Stimulated activated CD4-positive, alpha-beta T cell treated with anti-CD3 and anti-CD28 coated beads, Interleukin-12 subunit alpha, Interleukin-12 subunit beta, amount 100 ng/mL, for 24 hours (primary cell): Measurements from ENCODE around the gene PLPP7.
"Not testable (repeated sequence)": the region's sequence is repeated elsewhere in the genome, so short reads cannot be mapped to it uniquely, and the experiment has no call there.

Experiments used
- DNase-seq, 2 experiments: peaks; one replicate each; pipeline ENCODE4 v3.0.0-alpha.2; 2020; ENCODE audit warnings: low read depth in 2 of 2

The PLPP7 gene

GRCh38 chr9:131266266-131267229, 23.0 kb upstream of the PLPP7 start:
- no peak for DNase-seq

GRCh38 chr9:131270171-131271015, 19.1 kb upstream of the PLPP7 start:
- no peak for DNase-seq

DNA sequence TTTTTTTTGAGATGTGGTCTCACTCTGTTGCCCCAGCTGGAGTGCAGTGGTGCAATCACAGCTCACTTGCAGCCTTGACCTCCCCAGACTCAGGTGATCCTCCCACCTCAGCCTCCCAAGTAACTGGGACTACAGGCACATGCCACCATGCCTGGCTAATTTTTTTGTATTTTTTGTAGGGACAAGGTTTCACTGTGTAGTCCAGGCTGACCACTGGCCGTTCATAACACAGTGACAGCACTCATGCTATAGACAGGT, 18.6 kb upstream of the PLPP7 start:
- not testable (repeated sequence) for DNase-seq

DNA sequence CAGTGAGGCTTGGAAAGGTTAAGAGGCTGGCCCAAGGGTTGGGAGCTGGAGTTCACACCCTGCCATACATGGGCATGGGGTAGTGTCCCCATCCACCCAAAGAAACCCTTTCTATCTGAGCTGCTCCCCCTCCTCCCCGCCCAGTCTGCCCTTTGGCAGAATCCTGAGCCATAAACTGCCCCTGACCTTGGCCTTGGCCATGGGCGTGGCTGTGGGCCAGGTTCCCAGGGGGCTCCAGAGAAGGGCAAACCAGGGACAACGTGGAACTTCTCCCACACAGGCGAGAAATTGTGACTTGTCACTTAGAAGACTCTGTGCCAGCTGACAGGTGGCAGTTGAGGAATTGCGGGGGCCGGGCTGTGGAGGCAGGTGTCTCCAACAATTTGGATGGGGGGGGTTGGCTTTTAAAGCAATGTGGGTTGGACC, 18.0 kb upstream of the PLPP7 start:
- no peak for DNase-seq

DNA sequence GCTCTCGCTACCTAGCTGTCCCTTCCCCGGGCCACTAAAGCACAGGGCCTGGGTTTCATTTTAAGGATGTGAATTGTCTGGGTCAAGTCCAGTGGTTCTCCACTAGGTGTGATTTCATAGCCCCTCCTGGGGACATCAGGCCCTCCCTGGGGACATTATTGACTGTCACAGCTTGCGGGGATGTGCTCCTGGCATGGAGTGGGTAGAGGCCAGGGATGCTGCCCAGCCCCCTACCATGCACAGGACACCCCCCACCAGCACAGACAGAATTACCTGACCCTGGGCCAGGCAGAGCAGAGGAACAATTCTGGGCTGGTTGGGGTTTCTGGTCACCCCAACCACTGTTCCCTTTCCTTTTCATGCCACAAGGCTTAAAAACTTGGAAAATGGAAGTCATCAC, 17.3 kb upstream of the PLPP7 start:
- DNase-seq = no peak

GRCh38 chr9:131273146-131273855, 16.2 kb upstream of the PLPP7 start:
- no peak for DNase-seq

GRCh38 chr9:131273856-131274673, 15.5 kb upstream of the PLPP7 start:
- DNase-seq = no peak

- DNase-seq = no peak
These were observed 14.7 kb upstream of the PLPP7 start for GRCh38 chr9:131274674-131275331.

GRCh38 chr9:131275332-131276093, 14.0 kb upstream of the PLPP7 start:
- DNase-seq = no peak

GRCh38 chr9:131276094-131276888, 13.2 kb upstream of the PLPP7 start, which contains the start of gene FAM78A:
TSS of gene FAM78A (minus strand) at chr9:131276510. CDS start at chr9:131276179, 331 bp downstream.
- DNase-seq = no peak

GRCh38 chr9:131276891-131277286, 12.6 kb upstream of the PLPP7 start:
- no peak for DNase-seq

- DNase-seq = no peak
These were observed 12.1 kb upstream of the PLPP7 start for GRCh38 chr9:131277287-131277909.

DNA sequence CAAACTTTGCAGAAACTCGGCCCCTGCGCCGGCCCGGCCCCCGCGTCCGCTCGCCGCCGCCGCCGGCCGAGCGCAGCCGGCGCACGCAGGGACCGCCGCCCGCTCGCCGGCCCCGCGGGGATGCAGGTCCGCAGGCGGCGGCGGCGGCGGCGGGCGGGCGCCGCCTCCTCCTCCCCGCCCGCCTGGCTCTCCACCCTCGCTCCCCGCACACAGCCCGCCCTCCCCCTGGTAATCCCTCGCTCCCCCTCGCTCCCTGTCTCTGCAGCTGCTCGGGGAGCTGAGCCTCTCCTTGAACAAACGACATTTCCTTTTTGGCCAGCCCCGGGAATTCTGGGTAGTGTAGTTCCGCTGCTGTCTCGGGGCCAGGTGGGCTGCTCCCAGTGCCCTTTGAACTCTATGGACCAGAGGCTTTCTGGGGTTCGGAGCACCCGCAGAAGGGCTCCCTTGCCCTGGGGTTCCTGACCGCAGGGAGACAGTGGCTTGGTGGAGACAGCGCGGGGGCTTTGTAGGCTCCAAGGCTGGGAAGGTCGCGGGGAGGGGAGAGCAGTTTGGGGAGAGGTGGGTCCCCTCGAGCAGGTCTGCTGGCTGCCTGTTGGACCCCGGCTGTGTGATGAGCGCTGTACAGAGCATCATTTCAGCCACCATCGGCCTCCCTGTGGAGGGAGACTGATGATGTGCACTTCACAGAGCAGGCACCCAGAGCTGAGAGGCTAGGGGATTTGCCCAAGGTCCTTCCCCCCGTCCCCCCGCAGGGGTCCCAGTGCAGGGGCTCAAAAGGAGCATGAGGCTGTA, 11.4 kb upstream of the PLPP7 start:
- peak; percentile 58 to 67 for DNase-seq

DNA sequence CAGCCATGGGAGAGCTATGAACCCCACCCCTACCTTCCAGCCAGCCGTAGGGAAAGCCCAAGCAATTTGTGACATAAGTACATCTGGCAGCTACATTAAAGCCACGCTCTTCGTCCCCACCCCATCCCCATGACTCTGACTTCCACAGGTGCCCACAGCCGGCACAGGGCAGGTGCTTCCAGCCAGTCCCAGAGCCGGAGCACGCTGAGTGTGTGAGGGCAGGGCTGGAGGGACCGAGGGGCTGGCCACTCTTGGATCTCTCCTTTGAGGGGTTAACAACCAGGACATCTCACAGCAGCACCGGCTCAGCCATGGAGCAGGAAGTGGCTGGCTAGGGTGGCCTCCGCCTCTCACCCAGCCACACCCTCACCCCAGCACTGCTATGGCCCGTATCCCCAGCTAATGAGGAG, 10.8 kb upstream of the PLPP7 start:
- DNase-seq = no peak

DNA sequence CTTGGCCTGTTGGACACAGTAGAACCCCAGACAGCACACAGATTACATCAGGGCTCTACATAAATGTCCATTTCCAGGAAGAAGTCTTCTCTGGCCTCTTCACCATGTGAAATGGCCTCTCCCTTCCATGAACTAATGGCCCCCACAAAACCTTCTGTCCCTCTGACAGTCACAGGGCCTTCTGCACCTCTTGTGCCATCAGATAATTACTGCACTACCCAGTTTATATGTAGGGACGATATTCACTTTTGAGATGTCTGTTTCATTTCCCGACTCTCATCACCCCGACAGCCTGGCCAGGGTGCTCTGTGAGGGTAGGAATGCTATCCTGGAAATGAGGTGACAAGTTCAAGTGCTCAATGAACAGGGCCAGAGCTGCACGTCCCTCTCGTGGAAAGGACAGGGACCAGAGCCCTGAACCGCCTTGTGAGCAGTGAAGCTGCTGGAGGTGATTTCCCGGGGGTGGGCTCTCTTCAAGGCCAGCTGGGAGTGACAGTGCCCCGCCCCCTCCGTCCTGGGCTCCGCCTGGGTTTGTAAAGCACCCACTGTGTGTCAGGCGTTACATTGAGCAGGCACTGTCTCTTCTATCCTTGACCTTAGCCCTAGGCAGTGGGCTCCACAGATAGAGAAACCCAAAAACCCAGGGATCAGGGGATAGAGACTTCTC, 10.2 kb upstream of the PLPP7 start:
- DNase-seq = no peak

DNA sequence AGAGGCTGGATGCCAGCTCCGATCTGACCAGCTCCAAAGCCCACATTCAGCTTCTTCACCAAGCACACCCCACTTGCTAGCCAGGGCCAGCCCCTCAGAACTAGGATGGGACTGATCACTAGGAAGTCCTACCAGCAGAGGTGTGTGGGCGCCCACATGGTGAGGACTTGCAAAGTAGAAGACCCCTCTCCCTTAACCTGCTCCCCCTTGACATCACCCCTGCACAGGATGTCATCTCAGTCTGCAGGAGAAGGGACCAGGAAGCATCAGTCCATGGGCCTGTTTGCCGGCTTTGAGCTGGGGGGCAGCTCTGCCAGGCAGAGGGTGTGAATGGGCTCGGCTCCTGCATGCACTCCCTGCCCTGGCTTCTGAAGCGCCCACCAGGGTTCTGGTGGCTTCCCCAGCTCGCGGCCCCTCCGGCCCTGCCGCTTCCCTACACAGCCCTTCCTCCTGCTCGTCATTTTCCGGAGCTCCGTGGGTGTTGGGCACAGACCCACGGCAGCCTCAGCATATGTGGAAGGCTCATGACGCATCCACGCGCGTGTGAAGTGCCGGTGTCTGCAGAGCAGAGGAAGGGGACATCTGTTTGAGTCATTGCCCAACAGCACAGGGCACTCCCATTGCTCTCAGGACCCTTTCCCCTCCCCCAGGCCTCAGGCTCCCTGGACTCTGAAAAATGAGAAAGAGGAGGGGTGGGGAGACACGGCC, 9.5 kb upstream of the PLPP7 start:
- no peak for DNase-seq

GRCh38 chr9:131280660-131281059, 8.9 kb upstream of the PLPP7 start:
- no peak for DNase-seq
